Kidney (tissue), 14 donors: Measurements from ENCODE around the gene LILRA5. TPM values are rescaled to one million over a fixed set of nuclear protein-coding genes. Genes with fewer than 3 reads are reported as not detected.

ENCODE experiments used
- DNase-seq, 5 donors: peaks; one replicate each; pipeline ENCODE4 v3.0.0-alpha.2; 2013 to 2020
- FAIRE-seq: peaks from 2 replicates; lab custom pipeline; 2012; peaks lifted over from hg19 to GRCh38; lab: Jason Lieb, UNC
- H3K27ac ChIP-seq, 2 donors: one replicate each; pipeline ENCODE4 v1.7.0; 2013; ENCODE audit warnings: low read depth in 2 of 2, low read length in 2 of 2, inconsistent platforms in 1 of 2
- H3K27me3 ChIP-seq: one replicate; pipeline ENCODE4 v1.7.1; 2013; ENCODE audit warnings: low read length, inconsistent platforms; ENCODE audit not compliant: control insufficient read depth, insufficient read depth
- H3K36me3 ChIP-seq, 3 donors: one replicate each; pipeline versions ENCODE4 v1.7.0 to v1.7.1; 2013; ENCODE audit warnings: low read length in 3 of 3, control low read depth in 1 of 3, inconsistent platforms in 1 of 3; ENCODE audit not compliant: insufficient read depth in 3 of 3, control insufficient read depth in 2 of 3
- H3K4me1 ChIP-seq, 3 donors: one replicate each; pipeline versions ENCODE4 v1.7.0 to v1.7.1; 2013; ENCODE audit warnings: low read length in 3 of 3, inconsistent platforms in 1 of 3, low read depth in 1 of 3; ENCODE audit not compliant: control insufficient read depth in 2 of 3, insufficient read depth in 2 of 3
- H3K4me3 ChIP-seq, 3 donors: one replicate each; pipeline versions ENCODE4 v1.7.0 to v1.8.1; 2013; ENCODE audit warnings: low read length in 3 of 3, control low read depth in 1 of 3, inconsistent platforms in 1 of 3
- H3K9ac ChIP-seq, 3 donors: one replicate each; pipeline versions ENCODE4 v1.7.0 to v1.7.1; 2013; ENCODE audit warnings: low read length in 3 of 3, control low read depth in 1 of 3, inconsistent platforms in 1 of 3
- H3K9me3 ChIP-seq, 3 donors: one replicate each; pipeline versions ENCODE4 v1.7.0 to v1.7.1; 2013; ENCODE audit warnings: low read length in 3 of 3, control low read depth in 1 of 3, inconsistent platforms in 1 of 3; ENCODE audit not compliant: control insufficient read depth in 2 of 3, insufficient read depth in 1 of 3
- CTCF ChIP-seq: IDR thresholded peaks from 3 replicates; pipeline ENCODE4 v1.5.1; 2012; ENCODE audit warnings: mild to moderate bottlenecking, moderate library complexity, borderline replicate concordance; ENCODE audit not compliant: insufficient read depth; ENCODE audit errors: extremely low read depth
- intact Hi-C: fragments of 100-400 bp; cut with DNase I; formaldehyde crosslinking; loops from one replicate; pipeline ENCODE4 v1.11.1; 2022
- polyA plus RNA-seq: library from polyadenylated mRNA; stranded (reverse); fragments of 350-450 nt; fragmentation: Illumina TruSeq; extraction: RNeasy Lipid Tissue Mini Kit (QIAGEN cat#74804); gene quantifications from one replicate; pipeline ENCODE4 v1.2.3, GENCODE V29; 2014; ENCODE audit warnings: low read depth, low replicate concordance; ENCODE audit not compliant: insufficient read depth
- total RNA-seq: library from RNA; stranded (reverse); fragmentation: NEBNext Ultra II Directional; extraction: Animal tissue kit (Norgen Biotek cat#: 25700); gene quantifications from one replicate; pipeline ENCODE4 v1.2.1, GENCODE V29; 2021
- donor health status: control.
- donor health status: control.
- donor health status: control.
- donor health status: control.
- donor health status: control.
- donor health status: DM: yes; HTN: yes; CAD: no.
- donor health status: Normal renal cell carcinoma (clear cell type).

LILRA5 gene
- total and polyA plus RNA-seq, 2 donors from 2014 or later, result 1.4 to 5.9 TPM

DNA sequence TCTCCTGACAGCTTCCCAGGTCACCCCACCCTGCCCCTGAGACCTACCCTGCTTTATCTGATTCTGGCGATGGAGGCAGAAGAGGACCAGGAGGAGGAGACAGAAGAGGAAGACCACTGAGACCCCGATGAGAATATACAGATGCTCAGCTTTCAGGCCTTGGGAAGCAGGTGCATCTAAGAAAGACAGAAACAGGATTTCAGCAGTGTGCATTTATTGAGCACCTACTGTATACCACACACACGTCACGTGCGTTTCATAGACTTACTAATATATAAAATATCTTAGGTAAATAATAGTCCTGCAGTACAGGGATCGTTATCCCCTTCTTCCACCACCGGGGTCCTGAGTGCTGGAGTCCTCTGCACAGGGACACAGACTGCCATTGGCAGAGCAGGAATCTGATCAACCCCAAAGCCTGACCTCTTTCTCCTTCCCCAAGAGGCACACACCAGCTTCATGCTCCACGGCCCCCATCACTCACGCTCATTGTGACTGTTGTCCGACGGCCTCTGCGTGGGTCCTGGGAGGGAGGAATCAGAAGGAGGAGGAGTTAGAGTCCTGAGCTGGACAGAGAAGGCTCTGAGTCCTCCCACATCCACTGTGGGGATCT is 43.6 kb upstream of the LILRA5 start:
- no peak overlapping the region for H3K27ac ChIP-seq
- DNase-seq, result no peak
- no peaks in the 10 kb centered on the region for H3K4me1 ChIP-seq
- no peak for FAIRE-seq
- no peak for TF ChIP-seq CTCF
- no peaks in the 10 kb centered on the region for H3K36me3 ChIP-seq
- no peak overlapping the region for H3K4me3 ChIP-seq
- H3K9ac ChIP-seq, result no peak overlapping the region
- H3K27me3 ChIP-seq, result no peaks in the 10 kb centered on the region
- intact Hi-C loops, result no loop called here
- H3K9me3 ChIP-seq, result no peaks in the 10 kb centered on the region

- no peaks in the 10 kb centered on the region for H3K27me3 ChIP-seq
- H3K9ac ChIP-seq, result no peak overlapping the region
- FAIRE-seq, result no peak
- no peak for TF ChIP-seq CTCF
- DNase-seq, result no peak
- intact Hi-C loops, result no loop called here
- no peaks in the 10 kb centered on the region for H3K36me3 ChIP-seq
- H3K4me1 ChIP-seq, result no peaks in the 10 kb centered on the region
- no peak overlapping the region for H3K4me3 ChIP-seq
- H3K27ac ChIP-seq, result no peak overlapping the region
- no peaks in the 10 kb centered on the region for H3K9me3 ChIP-seq
Measured at GRCh38 chr19:54355675-54356074, 42.7 kb upstream of the LILRA5 start.

GRCh38 chr19:54354761-54355160 is 41.8 kb upstream of the LILRA5 start:
- Histone ChIP-seq H3K27me3 (no peaks in the 10 kb centered on the region), H3K4me3 (no peak overlapping the region), H3K27ac (no peak overlapping the region), H3K4me1 (no peaks in the 10 kb centered on the region), H3K36me3 (no peaks in the 10 kb centered on the region), H3K9me3 (no peaks in the 10 kb centered on the region), H3K9ac (no peak overlapping the region)
- no peak for DNase-seq
- FAIRE-seq, result no peak
- TF ChIP-seq CTCF, result no peak
- intact Hi-C loops, result no loop called here

DNA sequence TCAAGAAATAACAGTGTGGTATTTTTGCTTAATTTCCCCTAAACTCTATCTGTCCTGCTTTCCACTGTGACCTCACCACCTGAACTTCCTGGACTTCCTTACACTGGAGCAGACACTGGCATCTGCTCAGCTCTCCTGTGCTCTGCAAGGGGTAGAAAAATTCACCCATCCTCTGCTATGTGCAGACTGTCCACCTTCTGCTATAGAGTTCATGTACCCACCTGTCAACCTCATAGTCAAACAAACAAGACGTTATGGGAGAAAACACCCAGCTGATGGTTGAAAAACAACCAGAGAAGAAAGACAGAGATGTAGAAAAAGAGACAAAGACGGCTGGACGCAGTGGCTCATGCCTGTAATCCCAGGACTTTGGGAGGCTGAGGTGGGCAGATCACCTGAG is 39.6 kb upstream of the LILRA5 start:
- DNase-seq (no peak), FAIRE-seq (no peak)
- Histone ChIP-seq H3K27ac (no peak overlapping the region), H3K9ac (no peak overlapping the region), H3K9me3 (no peaks in the 10 kb centered on the region), H3K4me1 (no peaks in the 10 kb centered on the region), H3K36me3 (no peaks in the 10 kb centered on the region), H3K27me3 (peaks cover 3% of the 10 kb centered on the region), H3K4me3 (no peak overlapping the region)
- TF ChIP-seq CTCF, result no peak
- intact Hi-C loops, result no loop called here
